ENCODE results near the gene TNIK. TPM values are rescaled to one million over a fixed set of nuclear protein-coding genes. Genes with fewer than 3 reads are reported as not detected.
"Not testable (repeated sequence)": the region's sequence is repeated elsewhere in the genome, so short reads cannot be mapped to it uniquely, and the experiment has no call there.

Gene TNIK
- total RNA-seq, 1 experiment from 2014 or later = 0.69 TPM

- no peaks in the 10 kb centered on the region for H3K36me3 ChIP-seq (ENCODE audit: insufficient read depth, low read length, poor library complexity, severe bottlenecking)
- CTCF ChIA-PET = no interaction called here
- H3K4me1 ChIP-seq (ENCODE audit: insufficient read depth, low read length, poor library complexity, severe bottlenecking) = no peaks in the 10 kb centered on the region
- no peak for TF ChIP-seq EZH2 (IDR thresholded peaks at IDR 0.05; ENCODE audit: borderline replicate concordance, low read depth, low read length, poor library complexity, severe bottlenecking)
- H3K4me3 ChIP-seq (ENCODE audit: low read depth, low read length, poor library complexity, severe bottlenecking) = no peak overlapping the region
- intact Hi-C loops (cut with micrococcal nuclease; ENCODE audit: unreplicated experiment) = no loop called here
- no peak for DNase-seq (ENCODE audit: low spot score)
- POLR2A ChIA-PET (ENCODE audit: low non-redundant PET) = no interaction called here
- H3K27me3 ChIP-seq (replicated peaks; ENCODE audit: insufficient read depth, low read depth, low read length, poor library complexity) = no peaks in the 10 kb centered on the region
- BruUV-seq (replicated peaks) = no TSS peak
- no peaks in the 10 kb centered on the region for H3K9me3 ChIP-seq (ENCODE audit: low read depth, low read length, poor library complexity, severe bottlenecking)
- no peak overlapping the region for H3K27ac ChIP-seq (ENCODE audit: low read depth, low read length, poor library complexity, severe bottlenecking)
Measured at GRCh38 chr3:171293142-171293782, 166.9 kb downstream of the TNIK start.

GRCh38 chr3:171290680-171291079 is 169.5 kb downstream of the TNIK start:
- no peaks in the 10 kb centered on the region for H3K36me3 ChIP-seq (ENCODE audit: insufficient read depth, low read length, poor library complexity, severe bottlenecking)
- no peaks in the 10 kb centered on the region for H3K27me3 ChIP-seq (replicated peaks; ENCODE audit: insufficient read depth, low read depth, low read length, poor library complexity)
- no TSS peak for BruUV-seq (replicated peaks)
- H3K4me1 ChIP-seq (ENCODE audit: insufficient read depth, low read length, poor library complexity, severe bottlenecking) = no peaks in the 10 kb centered on the region
- H3K4me3 ChIP-seq (ENCODE audit: low read depth, low read length, poor library complexity, severe bottlenecking) = no peak overlapping the region
- ChIA-PET POLR2A (ENCODE audit: low non-redundant PET) (no interaction called here), CTCF (no interaction called here)
- H3K27ac ChIP-seq (ENCODE audit: low read depth, low read length, poor library complexity, severe bottlenecking) = no peak overlapping the region
- TF ChIP-seq, protein P1, sequence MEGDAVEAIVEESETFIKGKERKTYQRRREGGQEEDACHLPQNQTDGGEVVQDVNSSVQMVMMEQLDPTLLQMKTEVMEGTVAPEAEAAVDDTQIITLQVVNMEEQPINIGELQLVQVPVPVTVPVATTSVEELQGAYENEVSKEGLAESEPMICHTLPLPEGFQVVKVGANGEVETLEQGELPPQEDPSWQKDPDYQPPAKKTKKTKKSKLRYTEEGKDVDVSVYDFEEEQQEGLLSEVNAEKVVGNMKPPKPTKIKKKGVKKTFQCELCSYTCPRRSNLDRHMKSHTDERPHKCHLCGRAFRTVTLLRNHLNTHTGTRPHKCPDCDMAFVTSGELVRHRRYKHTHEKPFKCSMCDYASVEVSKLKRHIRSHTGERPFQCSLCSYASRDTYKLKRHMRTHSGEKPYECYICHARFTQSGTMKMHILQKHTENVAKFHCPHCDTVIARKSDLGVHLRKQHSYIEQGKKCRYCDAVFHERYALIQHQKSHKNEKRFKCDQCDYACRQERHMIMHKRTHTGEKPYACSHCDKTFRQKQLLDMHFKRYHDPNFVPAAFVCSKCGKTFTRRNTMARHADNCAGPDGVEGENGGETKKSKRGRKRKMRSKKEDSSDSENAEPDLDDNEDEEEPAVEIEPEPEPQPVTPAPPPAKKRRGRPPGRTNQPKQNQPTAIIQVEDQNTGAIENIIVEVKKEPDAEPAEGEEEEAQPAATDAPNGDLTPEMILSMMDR (conservative IDR thresholded peaks at IDR 0.05; ENCODE audit: low read depth, low read length) = no peak
- TF ChIP-seq EZH2 (IDR thresholded peaks at IDR 0.05; ENCODE audit: borderline replicate concordance, low read depth, low read length, poor library complexity, severe bottlenecking) = no peak
- H3K9me3 ChIP-seq (ENCODE audit: low read depth, low read length, poor library complexity, severe bottlenecking) = no peaks in the 10 kb centered on the region
- DNase-seq (ENCODE audit: low spot score) = no peak
- intact Hi-C loops (cut with micrococcal nuclease; ENCODE audit: unreplicated experiment) = no loop called here

GRCh38 chr3:171289291-171289690 is 170.9 kb downstream of the TNIK start:
- Histone ChIP-seq H3K4me1 (ENCODE audit: insufficient read depth, low read length, poor library complexity, severe bottlenecking) (peaks cover 7% of the 10 kb centered on the region), H3K27ac (ENCODE audit: low read depth, low read length, poor library complexity, severe bottlenecking) (no peak overlapping the region), H3K4me3 (ENCODE audit: low read depth, low read length, poor library complexity, severe bottlenecking) (no peak overlapping the region), H3K9me3 (ENCODE audit: low read depth, low read length, poor library complexity, severe bottlenecking) (no peaks in the 10 kb centered on the region), H3K27me3 (replicated peaks; ENCODE audit: insufficient read depth, low read depth, low read length, poor library complexity) (no peaks in the 10 kb centered on the region), H3K36me3 (ENCODE audit: insufficient read depth, low read length, poor library complexity, severe bottlenecking) (no peaks in the 10 kb centered on the region)
- no peak for TF ChIP-seq EZH2 (IDR thresholded peaks at IDR 0.05; ENCODE audit: borderline replicate concordance, low read depth, low read length, poor library complexity, severe bottlenecking)
- TF ChIP-seq, protein P1 (conservative IDR thresholded peaks at IDR 0.05; ENCODE audit: low read depth, low read length) = no peak
- ChIA-PET CTCF (no interaction called here), POLR2A (ENCODE audit: low non-redundant PET) (no interaction called here)
- intact Hi-C loops (cut with micrococcal nuclease; ENCODE audit: unreplicated experiment) = no loop called here
- DNase-seq (ENCODE audit: low spot score) = no peak
- no TSS peak for BruUV-seq (replicated peaks)

DNA sequence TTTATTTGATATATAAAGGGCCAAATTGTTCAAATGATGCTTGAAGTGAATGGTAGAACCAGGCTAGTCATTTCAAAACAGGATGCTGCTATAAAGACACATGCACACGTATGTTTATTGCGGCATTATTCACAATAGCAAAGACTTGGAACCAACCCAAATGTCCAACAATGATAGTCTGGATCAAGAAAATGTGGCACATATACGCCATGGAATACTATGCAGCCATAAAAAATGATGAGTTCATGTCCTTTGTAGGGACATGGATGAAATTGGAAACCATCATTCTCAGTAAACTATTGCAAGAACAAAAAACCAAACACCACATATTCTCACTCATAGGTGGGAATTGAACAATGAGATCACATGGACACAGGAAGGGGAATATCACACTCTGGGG is 172.4 kb downstream of the TNIK start:
- CTCF ChIA-PET; DNase-seq (ENCODE audit: low spot score); H3K4me3 ChIP-seq (ENCODE audit: low read depth, low read length, poor library complexity, severe bottlenecking); H3K4me1 ChIP-seq (ENCODE audit: insufficient read depth, low read length, poor library complexity, severe bottlenecking); H3K9me3 ChIP-seq (ENCODE audit: low read depth, low read length, poor library complexity, severe bottlenecking); POLR2A ChIA-PET (ENCODE audit: low non-redundant PET); H3K36me3 ChIP-seq (ENCODE audit: insufficient read depth, low read length, poor library complexity, severe bottlenecking); H3K27ac ChIP-seq (ENCODE audit: low read depth, low read length, poor library complexity, severe bottlenecking); intact Hi-C loops (cut with micrococcal nuclease; ENCODE audit: unreplicated experiment); BruUV-seq (replicated peaks); H3K27me3 ChIP-seq (replicated peaks; ENCODE audit: insufficient read depth, low read depth, low read length, poor library complexity): not testable (repeated sequence)

Data from A673 (cell line).